Transverse colon (tissue), 4 donors: ENCODE results near the gene TRIM9. TPM values are rescaled to one million over a fixed set of nuclear protein-coding genes. Genes with fewer than 3 reads are reported as not detected.

ENCODE experiments used
- DNase-seq: peaks from one replicate; pipeline ENCODE4 v3.0.0-alpha.2; 2019
- H3K27ac ChIP-seq, 4 donors: fragments of 200-600 bp; sonication (generic); 2 replicates each; pipeline ENCODE4 v1.5.1; 2016 to 2018; ENCODE audit warnings: inconsistent platforms in 4 of 4
- H3K27me3 ChIP-seq: fragments of 200-600 bp; sonication (generic); 2 replicates; pipeline ENCODE4 v1.5.1; 2017; ENCODE audit warnings: inconsistent platforms
- H3K36me3 ChIP-seq, 4 donors: fragments of 200-600 bp; sonication (generic); 2 replicates each; pipeline ENCODE4 v1.5.1; 2017 to 2019; ENCODE audit warnings: inconsistent platforms in 4 of 4
- H3K4me1 ChIP-seq, 4 donors: fragments of 200-600 bp; sonication (generic); 2 replicates each; pipeline ENCODE4 v1.5.1; 2017 to 2020; ENCODE audit warnings: inconsistent platforms in 4 of 4
- H3K4me3 ChIP-seq, 4 donors: fragments of 200-600 bp; sonication (generic); 1 replicate in 1 of 4; 2 replicates in 3 of 4; pipeline versions ENCODE4 v1.5.1 to v1.6.1; 2017 to 2019; ENCODE audit warnings: inconsistent platforms in 4 of 4
- H3K9me3 ChIP-seq, 2 donors: fragments of 200-600 bp; sonication (generic); 2 replicates each; pipeline ENCODE4 v1.5.1; 2017 to 2019; ENCODE audit warnings: inconsistent platforms in 2 of 2
- CTCF ChIP-seq, 5 experiments: fragments of 200-600 bp in 3 of 5; fragments of 450-650 bp in 2 of 5; sonication (generic) in 3 of 5; IDR thresholded peaks; 1 replicate in 2 of 5; 2 replicates in 3 of 5; pipeline ENCODE4 v1.5.1; 2016 to 2017; ENCODE audit warnings: antibody characterized with exemption in 5 of 5, inconsistent platforms in 3 of 5, mild to moderate bottlenecking in 2 of 5, moderate library complexity in 1 of 5
- EP300 ChIP-seq: sonication (generic); formaldehyde crosslinking; IDR thresholded peaks from one replicate; pipeline ENCODE4 v1.6.1; 2017; ENCODE audit warnings: antibody characterized with exemption, low read depth
- POLR2A ChIP-seq: fragments of 450-650 bp; IDR thresholded peaks from one replicate; pipeline ENCODE4 v1.6.1; 2016; ENCODE audit warnings: antibody characterized with exemption, mild to moderate bottlenecking, moderate library complexity
- POLR2AphosphoS5 ChIP-seq, 3 donors: sonication (generic); formaldehyde crosslinking; IDR thresholded peaks; one replicate each; pipeline ENCODE4 v1.6.1; 2016; ENCODE audit warnings: antibody characterized with exemption in 3 of 3
- WGBS, 2 donors: methylation state at CpG; one replicate each; pipeline ENCODE4 v1.1.5; 2018; ENCODE audit warnings: low coverage in 1 of 2; 5-methylcytosine and 5-hydroxymethylcytosine counted together
- in situ Hi-C, 4 donors: fragments of 200-750 bp; cut with MboI; loops; one replicate each; pipeline versions ENCODE4 v1.15.0 to v1.15.1; 2017; ENCODE audit warnings: low sequenced_read_pairs in 3 of 4, low pct_ligation_motif_present in 1 of 4, low pct_unique_long_range_greater_than_20kb in 1 of 4
- intact Hi-C: fragments of 100-400 bp; cut with DNase I; formaldehyde crosslinking; loops from one replicate; pipeline ENCODE4 v1.15.1; 2023; ENCODE audit warnings: low total_unique reads
- total RNA-seq, 4 donors: library from RNA; depleted of rRNA; stranded (reverse); fragments of >200 nt; gene quantifications; one replicate each; pipeline ENCODE4 v1.1.0, GENCODE V29; 2016

TRIM9 gene
- total RNA-seq, 4 donors from 2014 or later, result 9.2 to 21.3 (median 16.1) TPM

- no peaks in the 10 kb centered on the region for H3K9me3 ChIP-seq
- no peak for TF ChIP-seq POLR2A
- intact Hi-C loops, result no loop called here
- no peaks in the 10 kb centered on the region for H3K27me3 ChIP-seq
- H3K36me3 ChIP-seq, result no peaks in the 10 kb centered on the region
- WGBS, 2 donors, result 52 to 71% methylated on average over 1 of the region's 1 CpG
- DNase-seq, result no peak
- no peak overlapping the region for H3K4me3 ChIP-seq
- no peak overlapping the region for H3K27ac ChIP-seq
- in situ Hi-C loops, result no loop called here
- H3K4me1 ChIP-seq, result no peaks in the 10 kb centered on the region
Measured at GRCh38 chr14:50932156-50932555, 162.7 kb downstream of the TRIM9 start.

- Histone ChIP-seq H3K4me1 (no peaks in the 10 kb centered on the region), H3K4me3 (no peak overlapping the region), H3K9me3 (no peaks in the 10 kb centered on the region), H3K27me3 (no peaks in the 10 kb centered on the region), H3K36me3 (no peaks in the 10 kb centered on the region), H3K27ac (no peak overlapping the region)
- DNase-seq, result no peak
- WGBS, 2 donors, result 89 to 90% methylated on average over 3 of the region's 3 CpGs
- in situ Hi-C loops, result no loop called here
- intact Hi-C loops, result no loop called here
- TF ChIP-seq EP300, result no peak
- TF ChIP-seq POLR2AphosphoS5 (IDR thresholded peaks at IDR 0.05), result no peak
- TF ChIP-seq CTCF (IDR thresholded peaks at IDR 0.05), result no peak
- TF ChIP-seq POLR2A, result no peak
Measured at GRCh38 chr14:50931559-50931958, 163.3 kb downstream of the TRIM9 start.

- WGBS, 2 donors, result 60 to 80% methylated on average over 2 of the region's 2 CpGs
- Histone ChIP-seq H3K27me3 (no peaks in the 10 kb centered on the region), H3K27ac (no peak overlapping the region), H3K4me3 (no peak overlapping the region), H3K4me1 (no peaks in the 10 kb centered on the region), H3K36me3 (no peaks in the 10 kb centered on the region), H3K9me3 (no peaks in the 10 kb centered on the region)
- no peak for DNase-seq
- intact Hi-C loops (no loop called here), in situ Hi-C loops (no loop called here)
- TF ChIP-seq POLR2A (no peak), EP300 (no peak), CTCF (IDR thresholded peaks at IDR 0.05) (no peak), POLR2AphosphoS5 (IDR thresholded peaks at IDR 0.05) (no peak)
Measured at GRCh38 chr14:50929506-50929905, 165.4 kb downstream of the TRIM9 start.

GRCh38 chr14:50928002-50928635 is 166.8 kb downstream of the TRIM9 start:
- Histone ChIP-seq H3K9me3 (no peaks in the 10 kb centered on the region), H3K4me1 (no peaks in the 10 kb centered on the region), H3K27ac (peak overlapping the region in 1 of 4 donors; percentile 2), H3K36me3 (no peaks in the 10 kb centered on the region), H3K4me3 (no peak overlapping the region), H3K27me3 (no peaks in the 10 kb centered on the region)
- in situ Hi-C loops, result no loop called here
- TF ChIP-seq CTCF (IDR thresholded peaks at IDR 0.05) (no peak), POLR2A (no peak), EP300 (no peak), POLR2AphosphoS5 (IDR thresholded peaks at IDR 0.05) (no peak)
- intact Hi-C loops, result no loop called here
- no peak for DNase-seq
- WGBS, 2 donors, result 87 to 100% methylated on average over 1 to 6 of the region's 6 CpGs

GRCh38 chr14:50926851-50927386 is 168.0 kb downstream of the TRIM9 start:
- in situ Hi-C loops (no loop called here), intact Hi-C loops (no loop called here)
- no peaks in the 10 kb centered on the region for H3K36me3 ChIP-seq
- 90 to 100% methylated on average over 2 to 3 of the region's 3 CpGs for WGBS, 2 donors
- no peak overlapping the region for H3K4me3 ChIP-seq
- no peaks in the 10 kb centered on the region for H3K9me3 ChIP-seq
- DNase-seq, result no peak
- TF ChIP-seq POLR2AphosphoS5 (IDR thresholded peaks at IDR 0.05) (no peak), POLR2A (no peak), EP300 (no peak), CTCF (IDR thresholded peaks at IDR 0.05) (no peak)
- no peaks in the 10 kb centered on the region for H3K4me1 ChIP-seq
- H3K27me3 ChIP-seq, result no peaks in the 10 kb centered on the region
- H3K27ac ChIP-seq, result no peak overlapping the region
